Common myeloid progenitor, CD34-positive (primary cell): ENCODE measurements around the gene TMEM184B.

Experiments used
- CTCF ChIA-PET: fragments of 350-600 bp; sonication (Branson Sonifier 250); formaldehyde crosslinking; loops from one replicate; lab custom pipeline; 2021; ENCODE audit warnings: antibody characterized with exemption; lab: Charles Lee
- POLR2A ChIA-PET: fragments of 350-600 bp; sonication (Branson Sonifier 250); formaldehyde crosslinking; loops from one replicate; lab custom pipeline; 2021; ENCODE audit warnings: antibody characterized with exemption; lab: Charles Lee
- DNase-seq, 3 donors: peaks; one replicate each; pipeline versions ENCODE4 v3.0.0 to v3.0.0-alpha.2; 2013
- H3K27ac ChIP-seq, 2 experiments: 1 replicate in 1 of 2; 2 replicates in 1 of 2; pipeline ENCODE4 v1.7.0; 2013; ENCODE audit warnings: inconsistent platforms in 2 of 2, low read length in 2 of 2, mild to moderate bottlenecking in 2 of 2, low read depth in 1 of 2, moderate library complexity in 1 of 2; ENCODE audit not compliant: severe bottlenecking in 2 of 2, insufficient read depth in 1 of 2, poor library complexity in 1 of 2
- H3K27me3 ChIP-seq, 5 experiments: replicated peaks in 2 of 5; 1 replicate in 3 of 5; 2 replicates in 2 of 5; pipeline versions ENCODE4 v1.6.1 to v1.7.0; 2013; ENCODE audit warnings: low read length in 4 of 5, mild to moderate bottlenecking in 2 of 5, moderate library complexity in 2 of 5, inconsistent platforms in 1 of 5; ENCODE audit not compliant: insufficient read depth in 5 of 5, control insufficient read depth in 4 of 5
- H3K36me3 ChIP-seq, 4 experiments: 1 replicate in 2 of 4; 2 replicates in 2 of 4; pipeline versions ENCODE4 v1.6.1 to v1.7.0; 2013; ENCODE audit warnings: low read length in 3 of 4, control low read depth in 1 of 4, mild to moderate bottlenecking in 1 of 4; ENCODE audit not compliant: control insufficient read depth in 4 of 4, insufficient read depth in 4 of 4
- H3K4me1 ChIP-seq, 4 experiments: 1 replicate in 3 of 4; 2 replicates in 1 of 4; pipeline versions ENCODE4 v1.6.1 to v1.7.1; 2013; ENCODE audit warnings: low read length in 3 of 4, mild to moderate bottlenecking in 3 of 4, control low read depth in 1 of 4, inconsistent platforms in 1 of 4, moderate library complexity in 1 of 4; ENCODE audit not compliant: control insufficient read depth in 4 of 4, insufficient read depth in 4 of 4; ENCODE audit errors: control extremely low read depth in 1 of 4
- H3K4me3 ChIP-seq, 7 experiments: 1 replicate in 4 of 7; 2 replicates in 3 of 7; pipeline versions ENCODE4 v1.5.1 to v1.7.0; 2013; ENCODE audit warnings: mild to moderate bottlenecking in 7 of 7, low read length in 6 of 7, moderate library complexity in 6 of 7, inconsistent platforms in 2 of 7, low read depth in 2 of 7, control low read depth in 1 of 7; ENCODE audit not compliant: insufficient read depth in 4 of 7, control insufficient read depth in 1 of 7; ENCODE audit errors: extremely low read depth in 1 of 7
- H3K9me3 ChIP-seq, 5 experiments: 1 replicate in 4 of 5; 2 replicates in 1 of 5; pipeline versions ENCODE4 v1.6.1 to v1.7.1; 2013; ENCODE audit warnings: low read length in 4 of 5, mild to moderate bottlenecking in 2 of 5, inconsistent platforms in 1 of 5, low read depth in 1 of 5, moderate library complexity in 1 of 5; ENCODE audit not compliant: control insufficient read depth in 4 of 5, insufficient read depth in 2 of 5; ENCODE audit errors: control extremely low read depth in 1 of 5
- WGBS: methylation state at CpG from one replicate; pipeline ENCODE4 v1.1.5; 2013; ENCODE audit not compliant: insufficient coverage; 5-methylcytosine and 5-hydroxymethylcytosine counted together

The TMEM184B gene

DNA sequence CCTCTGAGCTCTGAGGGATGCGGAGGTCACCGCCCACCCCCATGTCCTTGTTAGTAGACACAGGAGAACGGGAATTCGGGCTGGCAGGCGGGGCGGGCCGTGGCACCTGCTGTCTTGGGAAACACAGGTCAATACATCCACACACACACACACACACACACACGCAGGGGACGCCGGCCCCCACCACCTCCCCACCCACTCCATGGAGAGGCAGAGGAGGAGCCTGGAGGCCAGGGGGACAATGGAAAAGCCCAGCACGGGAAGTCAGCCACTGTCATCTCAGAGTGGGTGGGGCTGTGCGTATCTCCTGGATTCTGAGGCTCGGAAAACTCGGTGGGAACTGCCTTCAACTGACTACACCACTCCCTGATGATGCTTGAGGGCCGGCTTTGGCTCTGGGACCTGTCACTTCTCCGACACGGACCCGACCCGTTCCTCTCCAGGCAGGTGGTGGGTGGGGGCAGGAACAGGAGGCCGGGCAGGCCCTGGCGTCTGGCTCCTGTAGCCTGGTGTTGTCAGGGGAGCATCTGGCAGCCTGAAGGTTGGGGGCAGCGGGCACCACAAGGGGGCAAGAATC lies 18.5 kb upstream of the TMEM184B start:
- ChIA-PET POLR2A (interaction anchor here (0.7 kb wide), 1 partner anchor 83 kb away, joined by 4 read pairs; no protein-coding TSS in a partner anchor), CTCF (interaction anchor here (0.6 to 1.1 kb wide), 3 partner anchors 18 to 234 kb away, joined by 3 read pairs; partner anchors contain the start of gene PICK1)
- Histone ChIP-seq H3K4me3 (no peak overlapping the region), H3K36me3 (peaks cover 0 to 52% (median 39%) of the 10 kb centered on the region in 4 experiments), H3K27me3 (no peaks in the 10 kb centered on the region), H3K4me1 (no peaks in the 10 kb centered on the region), H3K9me3 (no peaks in the 10 kb centered on the region), H3K27ac (no peak overlapping the region)
- peak in 1 of 3 donors; percentile 42 for DNase-seq
- 93% methylated on average over 13 of the region's 22 CpGs for WGBS

DNA sequence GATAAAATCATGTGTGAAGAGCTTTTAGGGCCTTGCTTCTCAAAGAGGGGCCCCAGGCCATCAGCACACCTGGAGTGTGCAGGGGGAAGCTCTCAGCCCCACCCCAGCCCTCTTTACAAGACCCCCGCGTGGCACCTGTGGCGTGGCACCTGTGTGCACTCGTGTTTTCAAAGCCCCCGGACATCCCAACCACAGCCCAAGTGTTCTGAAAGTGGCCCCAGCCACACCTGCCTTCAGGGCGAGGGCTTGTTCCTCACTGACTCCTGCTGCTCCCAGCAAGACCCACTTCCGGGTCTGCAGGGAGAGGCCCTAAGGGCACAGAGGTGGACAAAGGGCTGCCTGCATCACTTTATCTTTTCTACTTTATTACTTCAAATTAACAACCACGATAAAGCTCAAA lies 17.5 kb upstream of the TMEM184B start:
- Histone ChIP-seq H3K27ac (no peak overlapping the region), H3K9me3 (no peaks in the 10 kb centered on the region), H3K4me3 (no peak overlapping the region), H3K36me3 (peaks cover 0 to 42% (median 30%) of the 10 kb centered on the region in 4 experiments), H3K4me1 (no peaks in the 10 kb centered on the region), H3K27me3 (no peaks in the 10 kb centered on the region)
- ChIA-PET POLR2A (no interaction called here), CTCF (interaction anchor here (0.6 to 1.4 kb wide), 2 partner anchors 17 to 63 kb away, joined by 3 read pairs; no protein-coding TSS in a partner anchor)
- 88% methylated on average over 6 of the region's 8 CpGs for WGBS
- no peak for DNase-seq

GRCh38 chr22:38289583-38290082 lies 16.8 kb upstream of the TMEM184B start:
- Histone ChIP-seq H3K4me1 (no peaks in the 10 kb centered on the region), H3K4me3 (no peak overlapping the region), H3K27me3 (no peaks in the 10 kb centered on the region), H3K9me3 (no peaks in the 10 kb centered on the region), H3K27ac (no peak overlapping the region), H3K36me3 (peaks cover 0 to 35% (median 25%) of the 10 kb centered on the region in 4 experiments)
- no peak for DNase-seq
- ChIA-PET POLR2A (interaction anchor here (0.7 to 0.9 kb wide), 2 partner anchors 14 to 22 kb away, joined by 3 read pairs; no protein-coding TSS in a partner anchor), CTCF (interaction anchor here (1.4 to 1.8 kb wide), 2 partner anchors 8 to 63 kb away, joined by 3 to 7 read pairs; no protein-coding TSS in a partner anchor)
- WGBS, result 94% methylated on average over 10 of the region's 12 CpGs

DNA sequence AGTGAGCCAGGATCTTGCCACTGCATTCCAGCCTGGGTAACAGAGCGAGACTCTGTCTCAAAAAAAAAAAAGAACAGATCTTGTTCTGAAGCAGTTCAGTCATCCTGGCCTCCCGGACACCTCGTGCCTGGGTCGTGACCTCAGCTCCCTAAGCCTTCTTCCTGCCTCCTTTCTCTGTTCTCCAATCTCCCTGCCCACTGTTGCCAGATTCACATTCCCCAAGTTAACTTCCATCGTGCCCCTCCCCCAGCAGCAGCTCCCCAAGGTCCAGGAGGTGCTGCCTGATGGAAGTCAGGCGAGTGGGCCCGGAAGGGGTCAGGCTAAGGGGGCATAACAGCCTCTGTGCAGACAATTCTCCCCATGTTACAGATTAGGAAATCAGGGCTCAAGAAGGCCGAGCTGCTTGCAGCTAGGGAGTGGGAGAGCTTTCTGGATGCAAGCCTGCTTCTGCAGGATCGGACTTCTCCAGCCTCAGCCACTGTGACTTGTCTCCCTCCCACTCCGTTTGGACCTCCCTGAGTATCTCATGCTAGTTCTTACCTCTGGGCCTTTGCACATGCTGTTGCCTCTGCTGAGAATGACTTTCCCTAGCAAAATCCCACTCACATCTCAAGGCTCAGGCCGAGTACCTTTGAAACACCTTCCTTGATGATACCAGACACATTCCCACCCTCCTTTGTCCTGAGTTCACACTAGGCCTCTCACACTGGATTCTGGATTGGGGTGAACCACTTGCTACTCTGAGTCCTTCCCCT lies 14.3 kb upstream of the TMEM184B start:
- H3K27ac ChIP-seq, result no peak overlapping the region
- ChIA-PET POLR2A (no interaction called here), CTCF (no interaction called here)
- H3K4me3 ChIP-seq, result no peak overlapping the region
- H3K27me3 ChIP-seq, result no peaks in the 10 kb centered on the region
- DNase-seq, result no peak
- WGBS, result 97% methylated on average over 9 of the region's 11 CpGs
- no peaks in the 10 kb centered on the region for H3K4me1 ChIP-seq
- peaks cover 0 to 14% (median 9%) of the 10 kb centered on the region in 4 experiments for H3K36me3 ChIP-seq
- no peaks in the 10 kb centered on the region for H3K9me3 ChIP-seq

DNA sequence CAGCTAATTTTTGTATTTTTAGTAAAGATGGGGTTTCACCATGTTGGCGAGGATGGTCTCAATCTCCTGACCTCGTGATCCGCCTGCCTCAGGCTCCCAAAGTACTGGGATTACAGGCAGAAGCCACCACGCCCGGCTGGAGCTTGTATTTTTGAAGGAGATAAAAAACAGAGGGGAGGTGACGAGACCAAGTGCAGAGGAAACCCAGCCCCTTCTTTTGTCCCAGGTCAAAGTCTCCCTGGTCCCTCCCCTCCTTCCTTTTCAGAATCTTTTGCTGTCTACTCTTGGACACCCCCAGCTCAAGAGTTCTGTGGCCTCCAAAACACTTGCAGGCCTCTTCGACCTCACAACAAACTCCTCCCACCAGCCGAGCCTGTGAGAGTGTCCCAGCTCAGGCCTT lies 12.2 kb upstream of the TMEM184B start:
- Histone ChIP-seq H3K27ac (peak overlapping the region in 1 of 2 experiments; percentile 49), H3K27me3 (no peaks in the 10 kb centered on the region), H3K4me3 (no peak overlapping the region), H3K9me3 (no peaks in the 10 kb centered on the region), H3K4me1 (no peaks in the 10 kb centered on the region), H3K36me3 (peaks cover 0 to 10% (median 2%) of the 10 kb centered on the region in 4 experiments)
- 80% methylated on average over 2 of the region's 8 CpGs for WGBS
- DNase-seq, result no peak
- ChIA-PET CTCF (interaction anchor here (1.6 kb wide), 1 partner anchor 18 kb away, joined by 5 read pairs; no protein-coding TSS in a partner anchor), POLR2A (no interaction called here)

DNA sequence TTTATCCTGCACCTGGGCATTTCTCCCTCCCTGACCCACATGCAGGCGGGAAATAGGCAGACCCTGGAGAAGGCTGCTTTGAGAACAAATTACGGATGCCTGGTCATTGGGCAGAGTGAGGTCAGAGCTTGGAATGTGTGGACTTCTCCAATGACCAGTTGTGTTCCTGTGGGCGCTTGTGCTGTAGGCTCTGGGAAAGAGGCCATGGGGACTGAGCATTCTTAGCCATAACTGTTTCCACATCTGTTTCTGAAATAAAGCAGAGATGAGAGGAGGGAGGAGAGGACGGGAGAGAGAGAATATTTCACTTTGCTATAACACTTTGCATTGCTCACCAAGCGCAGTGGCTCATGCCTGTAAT lies 11.2 kb upstream of the TMEM184B start:
- POLR2A ChIA-PET, result no interaction called here
- H3K4me3 ChIP-seq, result no peak overlapping the region
- 95% methylated on average over 2 of the region's 5 CpGs for WGBS
- H3K36me3 ChIP-seq, result peaks cover 0 to 4% (median 0%) of the 10 kb centered on the region in 4 experiments
- no peaks in the 10 kb centered on the region for H3K4me1 ChIP-seq
- H3K27ac ChIP-seq, result no peak overlapping the region
- CTCF ChIA-PET, result interaction anchor here (0.6 to 1.6 kb wide), 4 partner anchors 13 to 62 kb away, joined by 3 to 5 read pairs (median 4); no protein-coding TSS in a partner anchor
- no peaks in the 10 kb centered on the region for H3K9me3 ChIP-seq
- no peak for DNase-seq
- no peaks in the 10 kb centered on the region for H3K27me3 ChIP-seq
